ENCODE data around the gene AFG1L. TPM values are rescaled to one million over a fixed set of nuclear protein-coding genes. Genes with fewer than 3 reads are reported as not detected.
"Not testable (repeated sequence)": the region's sequence is repeated elsewhere in the genome, so short reads cannot be mapped to it uniquely, and the experiment has no call there.

The AFG1L gene
- total and polyA plus RNA-seq, 2 donors, result 3.9 to 9.8 TPM

- no peaks in the 10 kb centered on the region for H3K27me3 ChIP-seq (ENCODE audit: control insufficient read depth in 2 of 2, insufficient read depth in 1 of 2, low read length in 1 of 2)
- H3K4me3 ChIP-seq (ENCODE audit: low read length in 2 of 2), result no peak overlapping the region
- no peaks in the 10 kb centered on the region for H3K4me1 ChIP-seq (ENCODE audit: control insufficient read depth in 2 of 2, insufficient read depth in 2 of 2, low read length in 2 of 2)
- WGBS, result 97% methylated on average over 2 of the region's 2 CpGs
- H3K27ac ChIP-seq (ENCODE audit: low read depth in 1 of 2, low read length in 1 of 2), result no peak overlapping the region
- DNase-seq (ENCODE audit: low read depth in 6 of 9, low spot score in 9 of 9), result no peak
- no peaks in the 10 kb centered on the region for H3K36me3 ChIP-seq (ENCODE audit: control insufficient read depth in 2 of 2, insufficient read depth in 2 of 2, low read length in 1 of 2)
- peaks cover 0 to 12% of the 10 kb centered on the region in 2 donors for H3K9me3 ChIP-seq (ENCODE audit: control insufficient read depth in 2 of 2, insufficient read depth in 1 of 2, low read length in 1 of 2)
Observed at GRCh38 chr6:108406943-108407342, 112.1 kb downstream of the AFG1L start.

GRCh38 chr6:108407904-108408827, 113.3 kb downstream of the AFG1L start:
- WGBS, result 94% methylated on average over 3 of the region's 3 CpGs
- Histone ChIP-seq H3K27ac (ENCODE audit: low read depth in 1 of 2, low read length in 1 of 2) (no peak overlapping the region), H3K9me3 (ENCODE audit: control insufficient read depth in 2 of 2, insufficient read depth in 1 of 2, low read length in 1 of 2) (peaks cover 0 to 12% of the 10 kb centered on the region in 2 donors), H3K4me1 (ENCODE audit: control insufficient read depth in 2 of 2, insufficient read depth in 2 of 2, low read length in 2 of 2) (no peaks in the 10 kb centered on the region), H3K4me3 (ENCODE audit: low read length in 2 of 2) (no peak overlapping the region), H3K36me3 (ENCODE audit: control insufficient read depth in 2 of 2, insufficient read depth in 2 of 2, low read length in 1 of 2) (no peaks in the 10 kb centered on the region), H3K27me3 (ENCODE audit: control insufficient read depth in 2 of 2, insufficient read depth in 1 of 2, low read length in 1 of 2) (no peaks in the 10 kb centered on the region)
- no peak for DNase-seq (ENCODE audit: low read depth in 6 of 9, low spot score in 9 of 9)

DNA sequence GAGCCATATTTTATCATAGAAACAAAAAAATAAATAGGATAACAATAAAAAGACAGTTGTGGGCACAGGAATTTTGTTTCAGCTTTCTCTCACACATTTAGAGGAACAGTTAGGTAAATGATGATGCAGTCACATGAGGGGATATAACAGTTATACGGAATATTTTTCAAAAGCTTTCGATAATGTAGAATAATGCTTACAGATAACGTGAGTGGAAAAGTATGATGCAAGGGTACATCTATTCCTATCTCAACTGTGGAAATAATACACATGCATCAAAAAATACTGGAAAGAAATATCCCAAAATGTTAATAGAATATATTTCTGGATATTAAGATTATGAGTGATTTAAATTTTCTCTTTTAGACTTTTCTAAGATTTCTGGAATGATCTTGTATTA, 114.0 kb downstream of the AFG1L start:
- H3K27ac ChIP-seq (ENCODE audit: low read depth in 1 of 2, low read length in 1 of 2), result no peak overlapping the region
- peaks cover 0 to 12% of the 10 kb centered on the region in 2 donors for H3K9me3 ChIP-seq (ENCODE audit: control insufficient read depth in 2 of 2, insufficient read depth in 1 of 2, low read length in 1 of 2)
- no peak overlapping the region for H3K4me3 ChIP-seq (ENCODE audit: low read length in 2 of 2)
- H3K36me3 ChIP-seq (ENCODE audit: control insufficient read depth in 2 of 2, insufficient read depth in 2 of 2, low read length in 1 of 2), result no peaks in the 10 kb centered on the region
- no peak for DNase-seq (ENCODE audit: low read depth in 6 of 9, low spot score in 9 of 9)
- no peaks in the 10 kb centered on the region for H3K27me3 ChIP-seq (ENCODE audit: control insufficient read depth in 2 of 2, insufficient read depth in 1 of 2, low read length in 1 of 2)
- 81% methylated on average over 3 of the region's 3 CpGs for WGBS
- H3K4me1 ChIP-seq (ENCODE audit: control insufficient read depth in 2 of 2, insufficient read depth in 2 of 2, low read length in 2 of 2), result no peaks in the 10 kb centered on the region

DNA sequence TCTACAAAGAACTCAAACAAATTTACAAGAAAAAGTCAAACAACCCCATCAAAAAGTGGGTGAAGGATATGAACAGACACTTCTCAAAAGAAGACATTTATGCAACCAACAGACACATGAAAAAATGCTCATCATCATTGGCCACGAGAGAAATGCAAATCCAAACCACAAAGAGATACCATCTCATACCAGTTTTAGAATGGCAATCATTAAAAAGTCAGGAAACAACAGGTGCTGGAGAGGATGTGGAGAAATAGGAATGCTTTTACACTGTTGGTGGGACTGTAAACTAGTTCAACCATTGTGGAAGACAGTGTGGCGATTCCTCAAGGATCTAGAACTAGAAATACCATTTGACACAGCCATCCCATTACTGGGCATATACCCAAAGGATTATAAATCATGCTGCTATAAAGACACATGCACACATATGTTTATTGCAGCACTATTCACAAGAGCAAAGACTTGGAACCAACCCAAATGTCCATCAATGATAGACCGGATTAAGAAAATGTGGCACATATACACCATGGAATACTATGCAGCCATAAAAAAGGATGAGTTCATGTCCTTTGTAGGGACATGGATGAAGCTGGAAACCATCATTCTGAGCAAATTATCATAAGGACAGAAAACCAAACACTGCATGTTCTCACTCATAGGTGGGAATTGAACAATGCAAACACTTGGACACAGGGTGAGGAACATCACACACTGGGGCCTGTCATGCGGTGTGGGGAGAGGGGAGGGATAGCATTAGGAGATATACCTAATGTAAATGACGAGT, 121.4 kb downstream of the AFG1L start:
- H3K27me3 ChIP-seq (ENCODE audit: control insufficient read depth in 2 of 2, insufficient read depth in 1 of 2, low read length in 1 of 2); H3K4me3 ChIP-seq (ENCODE audit: low read length in 2 of 2); DNase-seq (ENCODE audit: low read depth in 6 of 9, low spot score in 9 of 9); H3K27ac ChIP-seq (ENCODE audit: low read depth in 1 of 2, low read length in 1 of 2); H3K4me1 ChIP-seq (ENCODE audit: control insufficient read depth in 2 of 2, insufficient read depth in 2 of 2, low read length in 2 of 2); H3K9me3 ChIP-seq (ENCODE audit: control insufficient read depth in 2 of 2, insufficient read depth in 1 of 2, low read length in 1 of 2); H3K36me3 ChIP-seq (ENCODE audit: control insufficient read depth in 2 of 2, insufficient read depth in 2 of 2, low read length in 1 of 2): not testable (repeated sequence)
- WGBS, result 84% methylated on average over 5 of the region's 5 CpGs

DNA sequence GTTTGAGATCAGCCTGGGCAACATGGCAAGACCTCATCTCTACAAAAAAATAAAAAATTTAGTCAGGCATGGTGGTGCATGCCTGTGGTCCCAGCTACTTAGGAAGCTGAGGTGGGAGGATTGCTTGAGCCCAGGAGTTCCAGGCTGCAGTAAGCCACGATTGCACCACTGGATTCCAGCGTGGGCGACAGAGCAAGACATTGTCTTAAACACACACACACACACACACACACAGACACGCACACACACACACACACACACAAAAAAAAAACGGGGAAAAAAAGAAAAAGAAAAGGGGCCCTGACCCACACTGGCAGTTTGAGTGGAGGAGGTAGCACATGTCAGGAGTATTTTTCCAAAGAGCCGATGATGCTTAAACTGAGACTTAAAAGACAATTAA, 122.2 kb downstream of the AFG1L start:
- WGBS, result 88% methylated on average over 6 of the region's 6 CpGs
- no peaks in the 10 kb centered on the region for H3K9me3 ChIP-seq (ENCODE audit: control insufficient read depth in 2 of 2, insufficient read depth in 1 of 2, low read length in 1 of 2)
- H3K4me1 ChIP-seq (ENCODE audit: control insufficient read depth in 2 of 2, insufficient read depth in 2 of 2, low read length in 2 of 2), result no peaks in the 10 kb centered on the region
- H3K27ac ChIP-seq (ENCODE audit: low read depth in 1 of 2, low read length in 1 of 2), result no peak overlapping the region
- H3K4me3 ChIP-seq (ENCODE audit: low read length in 2 of 2), result no peak overlapping the region
- no peak for DNase-seq (ENCODE audit: low read depth in 6 of 9, low spot score in 9 of 9)
- H3K36me3 ChIP-seq (ENCODE audit: control insufficient read depth in 2 of 2, insufficient read depth in 2 of 2, low read length in 1 of 2), result no peaks in the 10 kb centered on the region
- no peaks in the 10 kb centered on the region for H3K27me3 ChIP-seq (ENCODE audit: control insufficient read depth in 2 of 2, insufficient read depth in 1 of 2, low read length in 1 of 2)

DNA sequence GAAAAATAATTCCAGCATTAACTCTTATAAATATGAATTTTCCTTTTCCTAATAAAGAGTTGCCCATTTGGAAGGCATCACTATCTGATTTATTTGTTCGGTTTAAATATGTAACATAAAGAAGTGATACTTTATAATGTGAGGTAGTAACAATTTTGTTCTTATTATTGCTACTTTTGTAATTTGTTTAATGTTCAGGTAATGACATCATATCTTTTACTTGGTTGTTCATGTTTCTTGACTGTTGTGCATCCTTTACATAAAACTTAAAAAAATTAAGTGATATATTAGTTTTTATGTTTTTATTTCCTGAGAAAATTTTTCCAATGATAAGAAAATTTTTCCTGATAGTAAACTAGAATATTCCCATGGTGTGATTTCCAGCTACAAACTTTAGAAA, 124.6 kb downstream of the AFG1L start:
- no peak for DNase-seq (ENCODE audit: low read depth in 6 of 9, low spot score in 9 of 9)
- Histone ChIP-seq H3K27me3 (ENCODE audit: control insufficient read depth in 2 of 2, insufficient read depth in 1 of 2, low read length in 1 of 2) (no peaks in the 10 kb centered on the region), H3K36me3 (ENCODE audit: control insufficient read depth in 2 of 2, insufficient read depth in 2 of 2, low read length in 1 of 2) (no peaks in the 10 kb centered on the region), H3K4me1 (ENCODE audit: control insufficient read depth in 2 of 2, insufficient read depth in 2 of 2, low read length in 2 of 2) (no peaks in the 10 kb centered on the region), H3K4me3 (ENCODE audit: low read length in 2 of 2) (no peak overlapping the region), H3K9me3 (ENCODE audit: control insufficient read depth in 2 of 2, insufficient read depth in 1 of 2, low read length in 1 of 2) (no peaks in the 10 kb centered on the region), H3K27ac (ENCODE audit: low read depth in 1 of 2, low read length in 1 of 2) (no peak overlapping the region)
- WGBS, result 94% methylated on average over 1 of the region's 1 CpG

DNA sequence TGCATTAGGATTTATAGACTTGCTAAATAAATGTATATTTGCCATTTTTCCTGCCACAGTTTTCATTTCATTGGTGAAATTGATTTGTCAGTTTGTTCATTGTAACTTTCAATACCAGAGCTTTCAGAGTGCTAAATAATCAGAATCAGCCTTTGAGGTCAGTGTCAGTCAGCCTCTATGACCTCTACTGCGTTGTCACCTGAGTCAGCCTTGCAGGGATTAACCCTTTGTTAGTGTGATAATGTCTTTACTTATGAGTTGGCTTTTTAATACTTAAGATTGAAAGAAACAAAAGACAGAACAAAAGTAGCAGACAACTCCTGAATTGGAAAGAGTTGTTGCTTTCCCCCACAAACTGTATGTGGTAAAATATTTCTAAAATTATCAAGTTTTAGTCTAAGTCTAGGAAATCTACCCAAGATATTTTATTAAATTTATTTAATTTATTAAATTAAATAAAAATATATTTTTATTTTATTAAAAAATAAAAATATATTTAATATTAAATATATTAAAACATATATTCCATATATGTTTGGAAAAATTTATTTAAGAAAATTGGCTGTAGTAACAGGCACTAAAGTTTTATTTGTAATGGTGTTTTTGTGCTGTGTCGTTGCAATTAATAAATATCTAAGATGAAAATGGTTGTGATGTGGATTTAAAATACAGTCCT, 125.2 kb downstream of the AFG1L start:
- DNase-seq (ENCODE audit: low read depth in 6 of 9, low spot score in 9 of 9), result no peak
- WGBS, result 94% methylated on average over 2 of the region's 2 CpGs
- Histone ChIP-seq H3K27ac (ENCODE audit: low read depth in 1 of 2, low read length in 1 of 2) (no peak overlapping the region), H3K4me1 (ENCODE audit: control insufficient read depth in 2 of 2, insufficient read depth in 2 of 2, low read length in 2 of 2) (no peaks in the 10 kb centered on the region), H3K4me3 (ENCODE audit: low read length in 2 of 2) (no peak overlapping the region), H3K36me3 (ENCODE audit: control insufficient read depth in 2 of 2, insufficient read depth in 2 of 2, low read length in 1 of 2) (no peaks in the 10 kb centered on the region), H3K27me3 (ENCODE audit: control insufficient read depth in 2 of 2, insufficient read depth in 1 of 2, low read length in 1 of 2) (no peaks in the 10 kb centered on the region), H3K9me3 (ENCODE audit: control insufficient read depth in 2 of 2, insufficient read depth in 1 of 2, low read length in 1 of 2) (no peaks in the 10 kb centered on the region)

DNA sequence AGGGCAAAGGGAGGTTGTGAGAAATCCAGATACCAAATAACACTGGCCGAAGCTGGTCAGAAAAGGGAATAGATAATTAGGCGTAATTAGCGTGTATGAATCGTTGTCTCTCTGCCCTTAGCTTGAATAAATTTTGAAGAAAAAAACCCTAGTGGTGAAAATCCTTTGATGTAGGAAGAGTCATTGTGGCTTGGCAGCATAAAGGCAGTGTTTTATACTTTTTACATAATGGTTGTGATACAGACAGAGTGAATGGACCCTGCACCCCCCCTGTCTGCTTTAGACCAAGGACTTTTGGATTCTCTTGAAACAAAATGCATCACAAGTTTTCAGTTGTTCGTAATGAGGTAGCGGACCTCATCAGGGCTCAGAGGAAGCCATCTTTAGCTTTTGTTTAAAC, 126.5 kb downstream of the AFG1L start:
- Histone ChIP-seq H3K27me3 (ENCODE audit: control insufficient read depth in 2 of 2, insufficient read depth in 1 of 2, low read length in 1 of 2) (no peaks in the 10 kb centered on the region), H3K36me3 (ENCODE audit: control insufficient read depth in 2 of 2, insufficient read depth in 2 of 2, low read length in 1 of 2) (no peaks in the 10 kb centered on the region), H3K9me3 (ENCODE audit: control insufficient read depth in 2 of 2, insufficient read depth in 1 of 2, low read length in 1 of 2) (no peaks in the 10 kb centered on the region), H3K27ac (ENCODE audit: low read depth in 1 of 2, low read length in 1 of 2) (no peak overlapping the region), H3K4me1 (ENCODE audit: control insufficient read depth in 2 of 2, insufficient read depth in 2 of 2, low read length in 2 of 2) (no peaks in the 10 kb centered on the region), H3K4me3 (ENCODE audit: low read length in 2 of 2) (no peak overlapping the region)
- no peak for DNase-seq (ENCODE audit: low read depth in 6 of 9, low spot score in 9 of 9)
- WGBS, result 96% methylated on average over 6 of the region's 6 CpGs
